Keratinocyte (primary cell): Measurements from ENCODE around the gene RPP30.

Source experiments
- CTCF ChIP-seq, 3 experiments: IDR thresholded peaks in 1 of 3; conservative IDR thresholded peaks in 1 of 3; optimal IDR thresholded peaks in 1 of 3; 2 replicates in 2 of 3; 3 replicates in 1 of 3; pipeline versions ENCODE3 to v1.5.1; 2011; ENCODE audit warnings: low read length in 3 of 3, mild to moderate bottlenecking in 3 of 3, moderate library complexity in 2 of 3, control low read depth in 1 of 3, inconsistent platforms in 1 of 3; ENCODE audit not compliant: insufficient read depth in 2 of 3; ENCODE audit errors: extremely low read depth in 1 of 3
- EZH2 ChIP-seq: IDR thresholded peaks from one replicate; pipeline ENCODE4 v1.6.1; 2012; ENCODE audit warnings: inconsistent platforms, mild to moderate bottlenecking, low read length, moderate library complexity

- TF ChIP-seq CTCF (optimal IDR thresholded peaks at IDR 0.05 in 1 of 3, IDR thresholded peaks at IDR 0.05 in 1 of 3, conservative IDR thresholded peaks at IDR 0.05 in 1 of 3; ENCODE audit: extremely low read depth in 1 of 3, insufficient read depth in 2 of 3, low read length in 3 of 3) (no peak), EZH2 (no peak)
These were observed 67.3 kb downstream of the RPP30 start for GRCh38 chr10:90939116-90939515.
